Left ventricle myocardium inferior (tissue), 1 donor: ENCODE results near the gene EDA2R. TPM values are rescaled to one million over a fixed set of nuclear protein-coding genes. Genes with fewer than 3 reads are reported as not detected.

ENCODE experiments used
- DNase-seq: peaks from one replicate; pipeline ENCODE4 v3.0.0-alpha.2; 2020
- H3K27ac ChIP-seq: fragments of 200-600 bp; replicated peaks from 2 replicates; pipeline ENCODE4 v1.8.0; 2021
- H3K27me3 ChIP-seq: fragments of 200-600 bp; 2 replicates; pipeline ENCODE4 v1.8.0; 2021; ENCODE audit warnings: low read depth
- H3K36me3 ChIP-seq: fragments of 200-600 bp; 2 replicates; pipeline ENCODE4 v1.8.0; 2021
- H3K4me1 ChIP-seq: fragments of 200-600 bp; 2 replicates; pipeline ENCODE4 v1.8.0; 2021
- H3K4me3 ChIP-seq: fragments of 200-600 bp; 2 replicates; pipeline ENCODE4 v1.8.0; 2021; ENCODE audit warnings: mild to moderate bottlenecking, moderate library complexity
- H3K9me3 ChIP-seq: fragments of 200-600 bp; replicated peaks from 2 replicates; pipeline ENCODE4 v1.8.0; 2021
- intact Hi-C: fragments of 100-400 bp; cut with micrococcal nuclease; formaldehyde crosslinking; loops from one replicate; pipeline ENCODE4 v1.11.0; 2022
- long read RNA-seq: library from polyadenylated mRNA; unstranded; transcript quantifications from one replicate; pipeline ENCODE4 v2.0.0, GENCODE V29; 2021
- total RNA-seq: library from RNA; stranded (reverse); fragmentation: NEBNext Ultra II Directional; extraction: Animal tissue kit (Norgen Biotek cat#: 25700); gene quantifications from one replicate; pipeline ENCODE4 v1.2.1, GENCODE V29; 2021
- TF ChIP-seq, protein P1 (sequence below): fragments of 200-600 bp; IDR thresholded peaks from 2 replicates; pipeline ENCODE4 v1.8.0; 2021; ENCODE audit warnings: antibody characterized with exemption, mild to moderate bottlenecking, borderline replicate concordance
- donor health status: DM: no; HTN: yes; CAD: no; lungs with severe emphysema.

The EDA2R gene, protein sequence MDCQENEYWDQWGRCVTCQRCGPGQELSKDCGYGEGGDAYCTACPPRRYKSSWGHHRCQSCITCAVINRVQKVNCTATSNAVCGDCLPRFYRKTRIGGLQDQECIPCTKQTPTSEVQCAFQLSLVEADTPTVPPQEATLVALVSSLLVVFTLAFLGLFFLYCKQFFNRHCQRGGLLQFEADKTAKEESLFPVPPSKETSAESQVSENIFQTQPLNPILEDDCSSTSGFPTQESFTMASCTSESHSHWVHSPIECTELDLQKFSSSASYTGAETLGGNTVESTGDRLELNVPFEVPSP
- total RNA-seq, result 1.7 TPM
- long read RNA-seq, partial matches to known transcripts, result 0 of 2 reads
- long read RNA-seq, other reads (novel, unspliced or antisense), result 1 of 2 reads

DNA sequence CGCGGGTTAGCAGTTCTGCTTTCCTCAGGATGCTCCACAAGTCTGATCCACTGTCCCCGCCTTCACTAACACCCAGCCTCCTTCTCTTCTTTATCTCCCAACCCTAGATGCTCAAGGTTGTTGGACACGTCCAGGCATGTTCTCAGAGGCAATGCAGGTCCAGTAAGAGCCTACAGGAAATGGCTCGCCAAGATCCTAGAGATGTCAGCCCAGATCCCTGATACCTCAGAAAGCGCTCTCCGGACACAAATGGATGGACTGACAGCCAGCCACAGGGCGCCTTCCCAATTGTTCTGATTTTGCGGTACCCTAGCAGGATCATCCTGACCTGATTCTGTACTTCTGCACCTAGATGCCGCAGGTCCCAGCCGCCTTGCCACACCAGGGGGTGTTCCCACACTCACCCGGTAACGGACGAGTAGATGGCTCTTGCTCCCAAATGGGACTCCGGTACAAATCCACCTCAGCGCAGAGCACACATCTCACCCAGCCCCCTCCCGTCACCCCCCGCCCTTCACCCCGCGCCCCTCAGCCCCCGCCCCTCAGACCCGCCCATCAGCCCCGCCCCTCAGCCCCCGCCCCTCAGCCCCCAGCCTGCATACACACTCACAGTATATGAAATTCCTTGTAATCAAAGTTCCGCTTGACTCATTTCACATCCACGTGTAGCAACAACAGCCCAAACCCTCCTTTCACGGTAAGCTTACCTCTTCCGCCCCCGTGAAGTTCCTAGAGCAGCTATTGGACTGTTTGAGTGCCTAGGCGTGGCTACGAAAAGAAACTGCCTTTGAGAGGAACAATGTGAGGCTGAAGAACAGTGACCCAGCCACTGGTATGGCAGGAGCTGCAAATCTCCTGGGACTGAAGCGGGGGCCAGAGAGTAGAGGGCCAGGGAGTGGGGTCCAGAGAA, at the start of gene EDA2R:
TSS of gene EDA2R (minus strand) at position 488 of the 910 bp plus-strand sequence. CDS start 23,058 bp downstream, outside the sequence.
- peak within 1 kb of the TSS; percentile 52 for H3K27ac ChIP-seq
- no peaks in the 10 kb centered on the region for H3K9me3 ChIP-seq
- H3K36me3 ChIP-seq, result no peaks in the 10 kb centered on the region
- peak within 1 kb of the TSS; percentile 63 for H3K4me3 ChIP-seq
- intact Hi-C loops, result no loop called here
- DNase-seq, result no peak
- H3K27me3 ChIP-seq, result no peaks in the 10 kb centered on the region
- TF ChIP-seq, protein P1, sequence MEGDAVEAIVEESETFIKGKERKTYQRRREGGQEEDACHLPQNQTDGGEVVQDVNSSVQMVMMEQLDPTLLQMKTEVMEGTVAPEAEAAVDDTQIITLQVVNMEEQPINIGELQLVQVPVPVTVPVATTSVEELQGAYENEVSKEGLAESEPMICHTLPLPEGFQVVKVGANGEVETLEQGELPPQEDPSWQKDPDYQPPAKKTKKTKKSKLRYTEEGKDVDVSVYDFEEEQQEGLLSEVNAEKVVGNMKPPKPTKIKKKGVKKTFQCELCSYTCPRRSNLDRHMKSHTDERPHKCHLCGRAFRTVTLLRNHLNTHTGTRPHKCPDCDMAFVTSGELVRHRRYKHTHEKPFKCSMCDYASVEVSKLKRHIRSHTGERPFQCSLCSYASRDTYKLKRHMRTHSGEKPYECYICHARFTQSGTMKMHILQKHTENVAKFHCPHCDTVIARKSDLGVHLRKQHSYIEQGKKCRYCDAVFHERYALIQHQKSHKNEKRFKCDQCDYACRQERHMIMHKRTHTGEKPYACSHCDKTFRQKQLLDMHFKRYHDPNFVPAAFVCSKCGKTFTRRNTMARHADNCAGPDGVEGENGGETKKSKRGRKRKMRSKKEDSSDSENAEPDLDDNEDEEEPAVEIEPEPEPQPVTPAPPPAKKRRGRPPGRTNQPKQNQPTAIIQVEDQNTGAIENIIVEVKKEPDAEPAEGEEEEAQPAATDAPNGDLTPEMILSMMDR, result no peak
- peaks cover 3% of the 10 kb centered on the region for H3K4me1 ChIP-seq

DNA sequence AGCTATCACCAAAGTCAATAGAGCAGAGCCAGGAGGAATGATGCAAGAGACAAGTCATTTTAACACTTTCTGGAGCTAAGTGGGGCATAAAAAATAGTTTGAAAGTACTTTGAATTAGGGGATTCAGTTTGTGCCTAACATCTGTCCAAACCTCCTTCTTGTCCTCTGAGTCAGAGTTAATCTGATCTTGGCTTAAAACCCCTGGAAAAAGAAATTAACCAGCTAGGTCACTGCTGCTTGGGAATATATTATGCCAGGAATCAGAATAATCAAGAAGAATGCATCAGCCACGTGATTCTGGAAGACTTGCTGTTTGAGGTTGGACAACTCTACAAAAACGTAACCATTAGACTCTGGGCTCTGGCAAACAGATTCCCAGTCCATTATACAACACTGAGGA, 45.3 kb upstream of the EDA2R start:
- no peak for DNase-seq
- Histone ChIP-seq H3K27ac (no peak overlapping the region), H3K4me1 (no peaks in the 10 kb centered on the region), H3K4me3 (no peak overlapping the region), H3K27me3 (no peaks in the 10 kb centered on the region), H3K36me3 (no peaks in the 10 kb centered on the region), H3K9me3 (no peaks in the 10 kb centered on the region)
- TF ChIP-seq, protein P1, result no peak
- intact Hi-C loops, result no loop called here

DNA sequence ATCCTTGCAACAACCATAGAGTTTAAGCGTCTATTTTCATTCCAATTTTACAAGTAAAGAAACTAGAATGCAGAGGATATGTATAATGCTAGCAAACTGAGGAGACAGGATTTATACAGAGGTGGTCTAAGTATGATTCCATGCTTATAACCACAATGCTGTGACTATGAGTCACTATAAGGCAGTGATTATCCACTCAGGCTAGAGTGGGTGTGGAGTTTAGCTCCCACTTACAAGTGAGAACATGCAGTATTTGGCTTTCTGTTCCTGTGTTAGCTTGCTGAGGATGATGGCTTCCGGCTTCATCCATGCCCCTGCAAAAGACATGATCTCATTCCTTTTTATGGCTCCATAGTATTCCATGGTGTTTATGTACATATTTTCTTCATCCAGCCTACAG, 41.6 kb upstream of the EDA2R start:
- Histone ChIP-seq H3K27me3 (no peaks in the 10 kb centered on the region), H3K36me3 (no peaks in the 10 kb centered on the region), H3K27ac (no peak overlapping the region), H3K4me3 (no peak overlapping the region), H3K9me3 (no peaks in the 10 kb centered on the region), H3K4me1 (no peaks in the 10 kb centered on the region)
- intact Hi-C loops, result no loop called here
- DNase-seq, result no peak
- TF ChIP-seq, protein P1, result no peak

DNA sequence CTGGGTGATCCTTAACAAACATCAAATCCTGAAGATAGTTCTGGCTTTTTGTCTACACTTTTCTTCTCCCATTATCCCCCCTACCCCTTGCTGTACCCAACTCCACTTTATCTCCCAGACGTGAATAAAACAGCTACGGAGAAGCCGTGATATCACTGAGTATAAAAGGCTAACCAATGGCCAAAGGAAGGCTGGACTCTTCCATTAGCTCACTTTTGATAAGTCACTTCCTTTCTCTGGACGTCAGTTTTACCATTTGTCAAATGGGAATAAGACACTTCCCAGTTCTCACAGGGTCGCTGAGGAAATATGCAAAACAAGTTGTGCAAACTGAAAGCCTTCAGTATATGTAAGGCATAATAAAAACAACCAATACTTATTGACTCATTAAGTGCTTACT, 38.6 kb upstream of the EDA2R start:
- Histone ChIP-seq H3K9me3 (no peaks in the 10 kb centered on the region), H3K36me3 (no peaks in the 10 kb centered on the region), H3K4me3 (no peak overlapping the region), H3K27ac (no peak overlapping the region), H3K4me1 (no peaks in the 10 kb centered on the region), H3K27me3 (no peaks in the 10 kb centered on the region)
- TF ChIP-seq, protein P1, result no peak
- no peak for DNase-seq
- intact Hi-C loops, result no loop called here

DNA sequence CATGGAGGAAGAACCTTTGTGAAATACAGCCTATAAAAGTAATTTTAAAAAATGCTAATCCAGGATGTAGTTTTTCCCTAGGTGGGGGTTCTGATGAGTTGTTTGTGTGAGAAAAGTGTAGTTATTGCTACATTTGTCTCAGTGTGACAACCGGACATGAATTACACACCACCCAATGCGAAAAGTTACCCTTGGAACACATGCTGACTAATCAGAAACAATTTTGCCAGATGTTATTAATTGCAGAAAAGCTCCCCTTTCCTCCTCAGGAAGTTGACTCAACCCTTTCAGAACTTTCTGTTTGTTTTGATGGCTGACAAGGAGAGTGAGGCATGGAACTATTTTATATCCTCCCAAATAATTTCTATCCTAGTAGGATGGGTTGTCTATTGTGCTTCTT, 38.1 kb upstream of the EDA2R start:
- Histone ChIP-seq H3K27ac (no peak overlapping the region), H3K4me1 (no peaks in the 10 kb centered on the region)
- TF ChIP-seq, protein P1, result no peak

More for the DNA sequence above, 38.1 kb upstream of the EDA2R start:
- no peaks in the 10 kb centered on the region for H3K9me3 ChIP-seq
- no peak overlapping the region for H3K4me3 ChIP-seq
- no peaks in the 10 kb centered on the region for H3K27me3 ChIP-seq
- DNase-seq, result no peak
- H3K36me3 ChIP-seq, result no peaks in the 10 kb centered on the region
- intact Hi-C loops, result no loop called here
